Measurements from ENCODE around the gene EHMT1. TPM values are rescaled to one million over a fixed set of nuclear protein-coding genes. Genes with fewer than 3 reads are reported as not detected.

The EHMT1 gene
- total and polyA plus RNA-seq, 2 donors (not counting 1 experiment from before 2014, with no cell fraction given) = 101 to 394 TPM

DNA sequence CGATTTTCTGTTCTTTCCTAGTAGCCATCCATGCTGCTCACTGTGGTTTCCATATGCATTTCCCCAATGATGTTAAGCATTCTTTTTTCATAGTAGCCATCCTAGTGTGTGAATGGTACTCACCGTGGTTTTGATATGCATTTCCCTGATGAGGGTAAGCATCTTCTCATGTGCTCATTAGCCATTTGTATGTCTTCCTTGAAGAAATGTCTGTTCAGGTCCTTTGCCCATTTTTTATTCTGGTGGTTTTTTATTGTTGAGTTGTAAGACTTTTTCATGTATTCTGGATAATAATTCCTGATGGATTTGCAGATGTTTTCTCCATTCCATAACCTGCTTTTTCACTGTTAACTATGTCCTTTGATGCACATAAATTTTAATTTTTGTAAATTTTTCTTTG is 108.0 kb downstream of the EHMT1 start:
- Histone ChIP-seq H3K9me3 (ENCODE audit: control extremely low read depth in 1 of 3, control insufficient read depth in 2 of 3, insufficient read depth in 1 of 3, low read length in 2 of 3) (peaks cover 0 to 32% (median 0%) of the 10 kb centered on the region in 3 donors), H3K27me3 (replicated peaks in 1 of 4; ENCODE audit: control extremely low read depth in 1 of 4, control insufficient read depth in 3 of 4, insufficient read depth in 4 of 4, low read length in 3 of 4) (no peaks in the 10 kb centered on the region), H3K36me3 (replicated peaks in 1 of 2; ENCODE audit: control extremely low read depth in 1 of 2, control insufficient read depth in 1 of 2, extremely low read depth in 1 of 2, insufficient read depth in 2 of 2, low read length in 1 of 2) (peaks cover 1 to 56% of the 10 kb centered on the region in 2 experiments), H4K20me1 (ENCODE audit: control insufficient read depth, insufficient read depth, low read length, poor library complexity, severe bottlenecking) (peaks cover 9% of the 10 kb centered on the region), H3K27ac (ENCODE audit: low read length in 2 of 2) (no peak overlapping the region), H3K4me3 (ENCODE audit: control extremely low read depth in 1 of 5, extremely low read depth in 1 of 5, insufficient read depth in 1 of 5, low read depth in 2 of 5, low read length in 4 of 5) (no peak overlapping the region), H3K9ac (ENCODE audit: low read length) (no peak overlapping the region), H3K79me2 (ENCODE audit: control insufficient read depth, insufficient read depth, low read length) (peaks cover 81% of the 10 kb centered on the region), H2AFZ (ENCODE audit: insufficient read depth, low read depth, low read length, poor library complexity, severe bottlenecking) (no peak overlapping the region), H3K4me1 (ENCODE audit: control insufficient read depth in 2 of 2, insufficient read depth in 2 of 2, low read length in 2 of 2) (peaks cover 24 to 28% of the 10 kb centered on the region in 2 donors), H3K4me2 (replicated peaks; ENCODE audit: low read depth, low read length, poor library complexity, severe bottlenecking) (no peak overlapping the region)
- Mint-ChIP-seq H3K4me1 (peaks cover 43% of the 10 kb centered on the region), H3K27ac (peak overlapping the region; percentile 63), H3K27me3 (no peaks in the 10 kb centered on the region), H3K4me3 (no peak overlapping the region), H3K9me3 (ENCODE audit: insufficient read depth) (no peaks in the 10 kb centered on the region)
- DNase-seq (no peak), ATAC-seq (ENCODE audit: low read depth) (no peak)
- ChIA-PET POLR2A (no interaction called here), CTCF (no interaction called here)
- TF ChIP-seq EZH2 (IDR thresholded peaks at IDR 0.05; ENCODE audit: borderline replicate concordance, insufficient read depth, low read depth, low read length, poor library complexity, severe bottlenecking) = no peak
- TF ChIP-seq, protein P1, sequence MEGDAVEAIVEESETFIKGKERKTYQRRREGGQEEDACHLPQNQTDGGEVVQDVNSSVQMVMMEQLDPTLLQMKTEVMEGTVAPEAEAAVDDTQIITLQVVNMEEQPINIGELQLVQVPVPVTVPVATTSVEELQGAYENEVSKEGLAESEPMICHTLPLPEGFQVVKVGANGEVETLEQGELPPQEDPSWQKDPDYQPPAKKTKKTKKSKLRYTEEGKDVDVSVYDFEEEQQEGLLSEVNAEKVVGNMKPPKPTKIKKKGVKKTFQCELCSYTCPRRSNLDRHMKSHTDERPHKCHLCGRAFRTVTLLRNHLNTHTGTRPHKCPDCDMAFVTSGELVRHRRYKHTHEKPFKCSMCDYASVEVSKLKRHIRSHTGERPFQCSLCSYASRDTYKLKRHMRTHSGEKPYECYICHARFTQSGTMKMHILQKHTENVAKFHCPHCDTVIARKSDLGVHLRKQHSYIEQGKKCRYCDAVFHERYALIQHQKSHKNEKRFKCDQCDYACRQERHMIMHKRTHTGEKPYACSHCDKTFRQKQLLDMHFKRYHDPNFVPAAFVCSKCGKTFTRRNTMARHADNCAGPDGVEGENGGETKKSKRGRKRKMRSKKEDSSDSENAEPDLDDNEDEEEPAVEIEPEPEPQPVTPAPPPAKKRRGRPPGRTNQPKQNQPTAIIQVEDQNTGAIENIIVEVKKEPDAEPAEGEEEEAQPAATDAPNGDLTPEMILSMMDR (IDR thresholded peaks at IDR 0.05) = no peak
- intact Hi-C loops (cut with micrococcal nuclease) = no loop called here
- WGBS (ENCODE audit: insufficient coverage) = 100% methylated on average over 1 of the region's 2 CpGs

GRCh38 chr9:137727716-137728115 is 108.9 kb downstream of the EHMT1 start:
- Histone ChIP-seq H3K9ac (ENCODE audit: low read length) (no peak overlapping the region), H3K4me1 (ENCODE audit: control insufficient read depth in 2 of 2, insufficient read depth in 2 of 2, low read length in 2 of 2) (peaks cover 18 to 19% of the 10 kb centered on the region in 2 donors), H3K27ac (ENCODE audit: low read length in 2 of 2) (no peak overlapping the region), H4K20me1 (ENCODE audit: control insufficient read depth, insufficient read depth, low read length, poor library complexity, severe bottlenecking) (peaks cover 9% of the 10 kb centered on the region), H3K4me3 (ENCODE audit: control extremely low read depth in 1 of 5, extremely low read depth in 1 of 5, insufficient read depth in 1 of 5, low read depth in 2 of 5, low read length in 4 of 5) (no peak overlapping the region), H3K9me3 (ENCODE audit: control extremely low read depth in 1 of 3, control insufficient read depth in 2 of 3, insufficient read depth in 1 of 3, low read length in 2 of 3) (peaks cover 0 to 31% (median 0%) of the 10 kb centered on the region in 3 donors), H3K27me3 (replicated peaks in 1 of 4; ENCODE audit: control extremely low read depth in 1 of 4, control insufficient read depth in 3 of 4, insufficient read depth in 4 of 4, low read length in 3 of 4) (no peaks in the 10 kb centered on the region), H2AFZ (ENCODE audit: insufficient read depth, low read depth, low read length, poor library complexity, severe bottlenecking) (no peak overlapping the region), H3K79me2 (ENCODE audit: control insufficient read depth, insufficient read depth, low read length) (peaks cover 91% of the 10 kb centered on the region), H3K36me3 (replicated peaks in 1 of 2; ENCODE audit: control extremely low read depth in 1 of 2, control insufficient read depth in 1 of 2, extremely low read depth in 1 of 2, insufficient read depth in 2 of 2, low read length in 1 of 2) (peaks cover 1 to 66% of the 10 kb centered on the region in 2 experiments), H3K4me2 (replicated peaks; ENCODE audit: low read depth, low read length, poor library complexity, severe bottlenecking) (no peak overlapping the region)
- Mint-ChIP-seq H3K9me3 (ENCODE audit: insufficient read depth) (no peaks in the 10 kb centered on the region), H3K4me1 (peaks cover 34% of the 10 kb centered on the region), H3K4me3 (no peak overlapping the region), H3K27ac (peak overlapping the region; percentile 72), H3K27me3 (no peaks in the 10 kb centered on the region)
- TF ChIP-seq, protein P1 (IDR thresholded peaks at IDR 0.05) = no peak
- TF ChIP-seq EZH2 (IDR thresholded peaks at IDR 0.05; ENCODE audit: borderline replicate concordance, insufficient read depth, low read depth, low read length, poor library complexity, severe bottlenecking) = no peak
- ATAC-seq (ENCODE audit: low read depth) = no peak
- CTCF ChIA-PET = no interaction called here
- DNase-seq = no peak
- intact Hi-C loops (cut with micrococcal nuclease) = no loop called here
- POLR2A ChIA-PET = no interaction called here
